HG03060 (cell line): ENCODE measurements around the gene BMF.
"Not testable (repeated sequence)": the region's sequence is repeated elsewhere in the genome, so short reads cannot be mapped to it uniquely, and the experiment has no call there.

Experiments used
- ATAC-seq: cut with Tn5 transposase; IDR thresholded peaks from one replicate; pipeline ENCODE4 v1.9.1; 2021; ENCODE audit warnings: low read depth, moderate number of reproducible peaks; ENCODE audit not compliant: unreplicated experiment

BMF gene

DNA sequence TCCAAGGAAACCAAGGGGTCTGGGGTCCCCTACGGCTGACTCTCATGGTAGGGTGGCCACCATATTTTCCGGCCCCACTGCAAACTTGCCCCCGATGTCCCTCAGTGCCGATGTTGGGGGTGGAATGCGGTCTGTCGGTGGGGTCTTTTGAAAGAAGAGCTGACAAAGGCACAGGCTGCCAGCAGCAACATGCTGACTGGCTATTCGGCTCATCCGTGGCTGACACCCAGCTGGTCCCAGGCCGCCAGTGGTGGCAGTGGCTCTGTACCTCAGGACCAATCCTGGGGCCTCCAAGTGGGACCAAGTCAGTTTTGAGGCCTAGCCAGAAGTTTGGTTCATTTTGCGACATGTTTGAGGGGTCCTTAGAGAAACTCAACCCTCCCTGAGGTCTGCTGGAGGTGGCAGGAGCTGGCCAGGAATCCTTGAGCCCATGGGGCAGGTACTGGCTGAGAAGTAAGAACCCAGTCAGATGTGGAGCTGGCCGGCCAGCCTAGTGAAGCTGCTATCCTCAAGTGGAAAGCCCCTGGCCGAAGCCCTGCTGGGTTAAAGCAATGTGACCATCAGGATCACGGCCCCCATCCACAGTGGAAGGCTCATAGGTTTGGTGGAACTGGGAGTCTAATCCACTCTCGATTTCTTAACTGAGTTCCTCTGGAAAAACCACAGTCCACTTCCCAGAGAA is 17.8 kb downstream of the BMF start:
- no peak for ATAC-seq

DNA sequence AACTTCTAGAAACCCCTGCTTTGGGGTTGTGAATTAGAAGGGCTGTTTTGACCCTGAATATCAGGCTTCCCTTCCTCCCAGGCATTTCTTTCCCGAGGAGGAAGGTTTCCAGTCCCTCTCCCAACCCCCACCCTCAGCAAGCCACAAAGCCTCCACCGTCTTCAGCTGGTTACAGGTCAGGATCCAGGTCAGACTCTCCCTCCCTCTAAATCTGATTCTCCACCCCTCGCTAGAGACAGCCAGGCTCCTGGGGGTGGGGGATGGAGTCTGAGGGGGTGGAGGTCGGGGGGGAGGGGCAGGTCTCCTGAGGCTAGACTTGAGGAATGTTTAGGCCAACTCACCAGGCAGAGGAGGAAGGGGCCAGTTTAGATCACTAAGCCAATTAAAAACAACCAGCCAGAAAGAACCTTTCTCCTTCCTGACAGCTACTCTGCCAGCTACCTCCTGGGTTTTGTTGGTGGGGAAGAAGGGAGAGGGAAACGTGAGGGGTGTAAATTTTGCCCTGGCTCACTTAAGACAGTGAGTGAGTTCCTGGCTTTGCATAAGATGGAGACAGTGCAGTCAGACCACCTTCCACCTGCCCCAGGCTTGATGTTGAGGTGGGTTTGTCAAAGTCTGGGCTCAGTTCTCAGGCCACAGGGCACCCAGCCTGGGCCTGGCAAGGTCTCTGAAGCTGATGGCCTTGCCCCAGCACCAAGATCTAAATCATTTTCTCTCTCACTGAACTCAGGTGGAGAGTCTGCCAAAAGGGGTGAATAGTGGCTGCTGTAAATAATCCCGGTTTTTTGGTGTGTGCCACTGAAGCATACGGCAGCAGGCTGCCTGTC is 19.5 kb downstream of the BMF start:
- ATAC-seq: no peak

DNA sequence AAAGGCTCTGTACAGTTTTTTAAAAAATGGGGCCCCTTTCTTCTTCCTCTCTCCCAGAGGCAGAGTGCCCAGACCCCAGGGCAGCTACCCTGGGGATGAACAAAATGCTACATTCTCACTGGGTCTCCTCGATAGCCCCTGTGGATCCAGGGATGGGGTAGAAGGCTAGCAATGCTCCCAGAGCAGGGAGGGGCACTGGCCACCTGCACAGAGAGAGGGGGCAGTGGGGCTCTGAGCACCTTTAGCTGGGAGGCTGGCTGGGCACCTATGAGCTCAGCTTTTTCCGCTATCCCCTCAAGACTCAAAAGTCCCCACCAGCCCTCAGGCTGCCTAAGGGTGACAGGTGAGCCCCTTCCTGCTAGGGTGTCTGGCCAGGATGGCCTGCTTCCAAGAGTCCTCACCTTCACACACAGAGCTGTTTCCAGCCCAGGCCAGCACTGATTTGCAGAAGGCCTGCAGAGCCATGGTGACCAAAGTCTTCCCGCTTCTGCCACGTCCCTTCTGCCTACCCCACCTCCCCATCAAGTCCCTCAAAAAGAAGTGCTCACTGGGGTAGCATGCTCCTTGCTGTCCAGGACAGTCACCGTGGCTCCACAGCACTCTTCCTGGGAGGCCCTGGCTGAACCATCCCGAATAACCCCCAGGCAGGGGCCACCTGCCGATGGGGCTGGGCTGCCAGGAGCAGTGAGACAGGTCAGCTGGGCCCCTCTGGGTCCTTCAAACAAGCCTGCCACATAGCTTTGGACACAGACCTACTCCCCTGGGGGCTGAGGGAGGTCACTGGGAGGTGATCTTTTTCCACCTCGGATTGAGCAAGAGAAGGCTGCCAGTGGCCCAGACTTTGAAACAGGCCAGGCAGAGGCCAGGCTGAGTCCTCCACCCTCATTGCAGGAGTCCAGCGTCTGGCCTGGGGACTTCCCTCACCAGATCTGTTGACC is 20.4 kb downstream of the BMF start:
- ATAC-seq: no peak

DNA sequence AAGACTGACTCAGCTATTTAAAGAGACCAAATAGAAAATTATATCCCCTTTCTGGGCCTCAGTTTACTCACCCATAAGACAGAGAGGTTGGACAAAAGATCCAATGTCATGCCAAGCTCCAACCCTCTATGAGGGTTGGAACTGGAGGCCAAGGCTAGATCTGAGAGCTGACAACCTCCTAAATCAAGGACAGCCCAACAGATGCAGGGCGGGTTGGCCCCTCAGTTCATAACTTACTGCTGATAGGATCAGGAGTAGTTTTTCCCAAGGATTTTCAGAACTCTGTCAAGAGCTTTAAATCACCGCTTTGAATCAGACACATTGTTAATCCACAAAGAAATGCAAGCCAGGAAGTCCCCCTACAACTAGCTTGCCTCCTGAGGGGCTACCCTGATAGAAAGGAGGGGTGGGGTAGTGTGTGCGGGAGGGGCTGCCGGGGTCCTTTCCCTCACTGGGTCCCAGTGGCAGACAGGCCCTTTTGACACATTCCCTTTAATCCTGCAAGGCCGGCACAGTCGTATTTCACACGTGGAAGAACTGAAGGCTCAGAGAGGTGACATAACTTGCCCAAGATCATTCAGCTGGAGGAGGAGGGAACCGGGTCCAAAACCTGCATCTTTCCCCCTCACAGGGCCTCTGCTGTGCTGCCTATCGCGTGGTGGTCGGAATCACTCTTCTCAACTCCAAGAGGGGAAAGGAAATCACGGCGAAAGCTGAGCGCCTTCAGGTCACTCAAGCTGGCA is 21.4 kb downstream of the BMF start:
- ATAC-seq: no peak

DNA sequence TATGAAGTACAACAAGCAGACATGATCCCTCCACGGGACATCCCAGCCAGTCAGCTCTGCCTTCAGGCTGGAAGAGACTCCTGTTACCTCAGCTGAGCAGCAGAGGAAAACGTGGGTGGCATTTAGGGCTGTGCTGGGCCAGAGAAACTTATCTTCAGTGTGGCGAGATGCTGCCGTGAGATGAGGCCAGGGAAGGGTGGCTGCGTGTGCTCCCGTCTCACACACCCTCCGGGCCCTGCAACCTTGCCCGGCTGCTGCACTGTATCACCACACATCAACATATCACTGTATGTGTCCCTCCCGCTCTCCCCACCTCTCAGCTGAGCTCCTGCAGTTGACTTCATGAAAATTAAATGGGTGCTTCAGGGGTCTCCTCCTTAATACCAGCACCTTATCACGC is 23.4 kb downstream of the BMF start:
- ATAC-seq: no peak

DNA sequence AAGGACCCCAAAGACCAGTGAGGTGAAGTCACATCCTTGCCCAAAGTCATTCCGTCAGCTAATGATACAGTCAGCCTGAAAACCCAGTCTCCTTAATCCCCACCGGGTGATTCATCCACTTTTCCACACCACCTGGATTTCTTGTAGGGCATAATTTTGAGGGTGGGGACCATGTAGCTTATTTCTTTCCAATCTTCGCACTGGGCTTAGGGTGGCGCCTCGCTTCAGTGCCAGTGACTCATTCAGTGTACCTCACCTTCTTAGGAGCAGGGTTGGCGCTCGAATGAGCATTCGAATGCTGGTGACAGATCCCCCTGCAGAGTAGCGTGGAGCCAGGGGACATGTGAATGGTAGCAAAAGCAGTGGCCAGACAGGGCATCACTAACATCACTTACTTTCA is 24.0 kb downstream of the BMF start:
- no peak for ATAC-seq

DNA sequence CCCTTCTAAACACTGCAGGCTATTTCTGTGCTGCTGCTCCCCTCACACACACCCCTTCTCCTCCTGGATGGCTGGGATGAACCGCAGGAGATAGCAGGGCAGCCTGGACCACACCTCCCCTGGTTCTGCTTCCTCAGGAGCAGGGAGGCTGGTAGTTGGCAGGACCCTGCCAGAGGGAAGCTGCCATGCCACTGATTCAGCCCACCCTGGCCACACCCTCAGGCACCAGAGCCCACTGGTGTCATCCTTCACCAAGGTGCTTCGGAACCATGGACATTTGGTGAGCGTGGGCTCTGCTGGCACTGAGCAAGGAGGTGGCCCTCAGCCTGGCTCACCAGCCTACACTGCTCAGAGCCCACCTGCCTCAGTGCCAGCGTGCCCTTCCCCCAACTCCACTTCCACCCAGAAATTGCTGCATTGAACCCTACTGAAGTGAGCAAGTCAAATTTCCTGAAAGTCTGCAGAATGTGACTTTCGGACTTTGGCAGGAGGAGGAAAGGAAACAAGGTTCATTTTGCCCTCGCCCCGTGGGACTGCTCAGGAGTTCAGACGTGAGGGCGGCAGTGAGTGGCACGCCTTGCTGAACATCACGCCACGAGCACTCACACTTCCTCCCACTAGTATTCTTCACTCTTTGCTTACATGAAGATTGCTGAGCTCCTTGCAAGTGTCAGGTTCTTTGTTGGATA is 26.3 kb downstream of the BMF start:
- ATAC-seq: no peak

DNA sequence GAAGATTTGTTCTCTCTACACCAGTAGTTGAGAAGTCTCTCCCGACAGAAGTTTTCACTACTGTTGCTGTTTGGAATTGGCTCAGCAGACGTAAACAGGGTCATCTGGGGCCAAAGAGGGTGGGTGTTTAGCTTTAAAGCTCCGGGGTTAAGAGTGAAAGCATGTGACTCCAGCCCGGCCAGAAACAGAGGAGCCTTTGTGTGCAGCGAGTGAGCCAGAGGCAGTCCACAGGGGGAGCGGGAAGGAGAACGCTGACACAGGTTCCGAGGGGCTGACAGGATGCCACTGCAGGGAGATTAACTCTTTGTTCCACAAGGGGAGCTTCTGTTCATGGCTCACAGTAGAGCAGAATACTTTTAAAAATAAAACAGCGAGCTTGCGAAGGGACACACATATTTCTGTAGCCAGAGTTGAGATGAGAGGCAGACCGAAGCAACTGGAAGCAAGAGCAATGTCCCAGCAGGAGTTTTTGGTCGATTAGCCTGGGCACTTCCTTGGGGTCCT is 26.9 kb downstream of the BMF start:
- ATAC-seq: no peak

DNA sequence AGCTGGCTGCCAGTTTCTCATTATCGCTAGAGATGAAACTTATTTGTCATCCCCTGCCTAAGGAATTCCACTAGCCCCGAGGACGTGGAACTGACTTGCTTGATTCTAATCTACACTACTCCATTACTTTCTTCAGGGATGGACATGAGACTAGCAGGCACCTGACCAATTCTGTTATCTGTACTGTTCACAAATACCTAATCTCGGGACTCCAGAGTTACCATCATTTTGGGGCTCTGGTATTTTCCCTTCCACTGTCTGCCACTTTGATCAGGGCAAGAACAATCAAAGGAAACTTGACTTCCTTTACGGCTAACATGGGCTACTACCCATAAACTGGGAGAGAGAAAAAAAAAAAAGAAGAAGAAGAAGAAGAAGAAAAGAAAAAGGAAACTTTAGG is 27.8 kb downstream of the BMF start:
- ATAC-seq: no peak

DNA sequence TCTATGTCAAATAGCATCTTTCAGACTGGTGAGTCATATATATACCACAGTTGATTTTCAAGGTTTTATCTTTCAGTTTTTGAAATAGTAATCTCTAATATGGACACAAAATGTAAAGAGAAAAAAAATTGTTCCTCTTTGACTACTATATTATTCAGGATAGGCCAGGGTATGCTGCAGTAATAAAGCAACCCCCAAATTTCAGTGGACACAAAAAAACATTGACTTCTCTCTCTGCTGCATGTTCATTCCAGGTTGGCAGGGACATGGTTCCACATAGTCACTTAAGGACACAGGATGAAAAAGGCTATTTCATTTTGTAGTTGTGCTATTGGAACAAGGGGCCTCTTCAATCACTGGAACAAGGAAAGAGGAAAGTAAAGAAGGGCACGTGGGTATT is 28.6 kb downstream of the BMF start:
- ATAC-seq: no peak

DNA sequence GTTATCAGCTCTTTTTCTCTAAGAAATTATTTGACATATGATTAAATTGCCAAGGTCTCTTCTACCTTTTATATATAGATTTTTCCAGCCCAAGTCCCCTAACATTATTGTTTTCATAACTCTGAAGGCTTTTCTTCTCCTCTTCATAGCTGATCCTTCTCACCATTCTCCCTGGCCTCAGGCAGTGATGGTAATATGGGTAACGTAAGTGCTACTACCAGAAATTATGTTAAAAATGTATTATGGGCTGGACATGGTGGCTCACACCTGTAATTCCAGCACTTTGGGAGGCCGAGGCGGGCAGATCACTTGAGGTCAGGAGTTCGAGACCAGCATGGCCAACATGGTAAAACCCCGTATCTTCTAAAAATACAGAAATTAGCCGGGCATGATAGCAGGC is 29.2 kb downstream of the BMF start:
- ATAC-seq: no peak

DNA sequence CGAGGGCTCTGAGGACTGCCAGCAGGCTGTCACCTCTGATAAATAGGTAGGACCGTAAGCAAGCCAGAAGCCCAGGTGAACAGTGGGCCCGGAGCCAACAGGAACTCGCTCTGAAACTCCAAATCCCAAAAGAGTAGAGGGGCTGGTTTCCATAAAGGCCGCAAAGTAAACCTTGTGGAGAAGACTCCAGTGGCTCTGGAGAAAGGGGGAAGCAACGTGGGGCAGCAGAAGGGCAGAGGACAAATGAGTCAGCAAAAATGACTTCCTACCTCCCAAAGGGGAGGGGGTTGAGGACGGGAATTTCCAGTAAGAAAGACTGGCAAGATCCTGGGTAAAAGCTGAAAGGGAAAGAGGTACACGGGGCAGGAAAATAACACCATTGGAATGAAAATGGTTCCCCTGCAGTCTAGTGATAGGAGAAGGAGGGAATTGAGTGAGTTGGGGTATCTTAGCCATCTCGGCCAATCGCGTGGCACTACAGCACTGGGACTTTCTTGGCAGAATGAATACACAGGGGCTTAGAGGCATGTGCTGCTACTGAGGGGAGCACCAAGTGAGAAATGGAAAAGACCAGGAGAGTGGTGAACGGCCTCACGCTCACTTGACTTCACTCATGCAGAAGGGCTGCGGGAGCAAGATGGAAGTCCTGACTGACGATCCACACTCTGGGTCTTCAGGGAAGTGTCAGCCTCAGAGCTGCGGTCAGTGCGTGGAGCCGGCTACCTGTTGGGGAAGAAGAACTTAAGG is 33.2 kb downstream of the BMF start:
- ATAC-seq: no peak

DNA sequence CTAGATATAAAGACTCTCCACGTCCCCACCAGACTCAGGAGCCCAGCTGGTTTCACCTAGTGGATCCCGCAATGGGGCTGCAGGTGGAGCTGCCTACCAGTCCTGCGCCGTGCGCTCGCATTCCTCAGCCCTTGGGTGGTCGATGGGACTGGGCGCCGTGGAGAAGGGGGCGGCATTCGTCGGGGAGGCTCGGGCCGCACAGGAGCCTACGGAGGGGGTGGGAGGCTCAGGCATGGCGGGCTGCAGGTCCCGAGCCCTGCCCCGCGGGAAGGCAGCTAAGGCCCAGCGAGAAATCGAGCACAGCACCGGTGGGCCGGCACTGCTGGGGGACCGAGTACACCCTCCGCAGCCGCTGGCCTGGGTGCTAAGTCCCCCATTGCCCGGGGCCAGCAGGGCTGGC is 34.0 kb downstream of the BMF start:
- ATAC-seq: not testable (repeated sequence)

DNA sequence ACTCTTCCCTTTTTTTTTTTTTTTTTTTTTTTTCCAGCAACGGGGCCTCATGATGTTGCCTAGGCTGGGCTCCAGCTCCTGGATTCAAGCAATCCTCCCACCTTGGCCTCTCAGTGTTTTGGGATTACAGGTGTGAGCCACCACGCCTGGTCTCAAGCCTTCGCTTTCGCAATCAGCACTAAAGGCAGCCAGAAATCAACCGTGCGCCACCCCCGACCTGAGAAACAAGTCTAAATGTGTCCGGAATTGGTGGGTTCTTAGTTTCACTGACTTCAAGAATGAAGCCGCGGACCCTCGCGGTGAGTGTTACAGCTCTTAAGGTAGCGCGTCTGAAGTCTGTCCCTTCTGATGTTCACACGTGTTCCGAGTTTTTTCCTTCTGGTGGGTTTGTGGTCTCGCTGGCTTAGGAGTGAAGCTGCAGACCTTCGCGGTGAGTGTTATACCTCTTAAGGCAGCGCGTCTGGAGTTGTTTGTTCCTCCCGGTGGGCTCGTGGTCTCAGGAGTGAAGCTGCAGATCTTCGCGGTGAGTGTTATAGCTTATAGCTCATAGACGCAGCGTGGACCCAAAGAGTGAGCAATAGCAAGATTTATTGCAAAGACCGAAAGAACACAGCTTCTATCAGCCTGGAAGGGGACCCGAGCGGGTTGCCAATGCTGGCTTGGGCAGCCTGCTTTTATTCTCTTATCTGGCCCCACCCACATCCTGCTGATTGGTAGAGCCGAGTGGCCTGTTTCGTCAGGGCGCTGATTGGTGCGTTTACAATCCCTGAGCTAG is 34.8 kb downstream of the BMF start:
- ATAC-seq: not testable (repeated sequence)

DNA sequence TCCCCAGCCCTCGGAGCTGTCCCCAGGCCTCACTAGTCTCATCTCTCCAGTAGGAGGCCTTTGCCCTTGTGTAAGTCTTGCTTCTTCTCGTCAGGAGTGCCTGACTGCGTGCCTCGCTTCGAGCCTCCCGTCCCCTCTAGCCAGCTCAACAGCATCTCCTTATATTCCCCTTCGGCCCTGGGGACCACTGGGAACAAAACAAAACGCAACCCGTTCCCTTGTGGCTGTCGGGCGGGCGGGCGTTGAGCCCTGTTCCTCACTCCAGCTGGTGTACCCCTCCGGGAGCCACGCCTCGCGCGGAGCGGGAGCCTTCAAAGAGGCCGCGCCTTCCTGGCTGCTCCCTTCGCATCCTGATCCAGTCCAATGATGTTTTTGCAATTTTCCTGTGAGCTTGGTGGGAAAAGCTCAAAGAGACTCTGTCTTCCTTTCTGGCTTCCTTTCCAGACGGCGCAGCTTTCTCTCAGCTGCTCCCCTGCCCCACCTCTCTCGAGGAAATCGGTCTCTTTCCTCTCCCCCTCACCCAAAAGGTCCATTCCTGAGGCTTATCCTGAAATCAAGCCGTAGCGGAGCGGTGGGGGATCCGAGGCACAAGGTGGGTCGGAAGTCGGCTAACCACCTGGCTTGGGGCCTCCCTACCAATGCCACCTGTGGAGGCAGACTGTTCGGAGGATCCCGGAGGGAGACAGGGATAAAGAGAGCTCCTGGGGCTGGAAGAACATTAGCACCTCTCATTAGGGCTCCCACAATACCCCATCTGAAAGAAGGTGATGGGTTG is 36.3 kb downstream of the BMF start:
- ATAC-seq: no peak

DNA sequence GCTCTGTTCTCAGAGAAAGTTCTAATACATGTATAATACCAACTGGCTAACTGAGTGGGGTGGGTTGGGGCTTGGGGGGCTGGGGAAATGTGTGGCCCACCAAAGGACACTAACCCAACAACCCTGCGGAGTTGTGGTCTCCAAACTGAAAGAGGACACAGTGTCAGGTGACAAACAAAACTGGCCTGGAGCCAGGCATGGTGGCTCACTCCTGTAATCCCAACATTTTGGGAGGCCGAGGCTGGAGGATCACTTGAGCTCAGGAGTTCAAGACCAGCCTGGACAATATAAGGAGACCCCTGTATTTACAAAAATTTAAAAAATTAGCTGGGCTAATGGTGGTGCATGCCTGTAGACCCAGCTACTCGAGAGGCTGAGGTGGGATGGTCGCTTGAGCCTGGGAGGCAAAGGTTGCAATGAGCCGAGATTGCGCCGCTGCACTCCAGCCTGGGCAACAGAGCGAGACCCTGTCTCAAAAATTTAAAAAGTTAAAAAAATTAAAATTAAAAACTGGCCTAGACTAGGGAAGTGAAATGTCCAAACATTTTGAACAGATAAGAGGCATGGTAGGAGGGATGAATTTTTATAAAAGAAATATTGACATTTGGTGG is 38.0 kb downstream of the BMF start:
- ATAC-seq: no peak

DNA sequence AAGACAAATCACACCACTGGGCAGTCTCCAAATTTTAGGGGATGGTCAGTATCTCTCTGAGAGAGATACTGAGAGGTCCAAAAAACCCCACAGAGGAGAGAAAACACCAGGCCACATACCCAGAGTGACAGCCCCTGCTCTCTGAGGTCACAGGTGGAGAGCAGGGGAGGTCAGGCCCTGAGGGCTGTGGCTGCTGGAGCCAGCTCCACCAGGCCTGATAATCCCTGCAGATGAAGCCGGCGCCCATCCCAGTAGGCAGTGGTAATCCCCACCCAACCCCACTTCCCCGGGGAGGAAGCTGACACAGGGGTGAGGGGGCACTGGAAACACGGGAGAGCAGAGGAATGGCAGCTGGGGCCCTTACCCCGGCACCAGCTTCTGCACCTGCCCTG is 38.5 kb downstream of the BMF start:
- ATAC-seq: no peak
